Endothelial cell of umbilical vein (primary cell): ENCODE results near the gene LARGE1. TPM values are rescaled to one million over a fixed set of nuclear protein-coding genes. Genes with fewer than 3 reads are reported as not detected.

Source experiments
- BruUV-seq: library from RNA; stranded (reverse); fragments of 400-500 nt; replicated peaks from 2 replicates; lab custom pipeline; 2021; lab: Mats Ljungman, UMichigan
- CTCF ChIA-PET: fragments of 300-600, 350-600 bp; sonication (Branson Sonifier 250); formaldehyde crosslinking; loops from one replicate; lab custom pipeline; 2021; ENCODE audit warnings: antibody characterized with exemption, inconsistent platforms; lab: Charles Lee
- POLR2A ChIA-PET: fragments of 300-600, 350-600 bp; sonication (Branson Sonifier 250); formaldehyde crosslinking; loops from one replicate; lab custom pipeline; 2021; ENCODE audit warnings: antibody characterized with exemption, inconsistent platforms; lab: Charles Lee
- DNase-seq: peaks from one replicate; pipeline ENCODE4 v3.0.0-alpha.2; 2011; ENCODE audit warnings: low read depth, low spot score
- FAIRE-seq: peaks from 2 replicates; lab custom pipeline; 2011; peaks lifted over from hg19 to GRCh38; lab: Jason Lieb, UNC
- H2AFZ ChIP-seq: 2 replicates; pipeline ENCODE4 v1.6.0; 2012; ENCODE audit warnings: low read depth, low read length, control low read depth, inconsistent platforms
- H3K27ac ChIP-seq: 2 replicates; pipeline ENCODE4 v1.5.1; 2011; ENCODE audit warnings: low read depth, mild to moderate bottlenecking, control low read depth, low read length, moderate library complexity; ENCODE audit not compliant: insufficient read depth
- H3K27me3 ChIP-seq, 2 experiments: 2 replicates each; pipeline versions ENCODE4 v1.6.0 to v1.6.1; 2011; ENCODE audit warnings: low read length in 2 of 2, mixed read lengths in 1 of 2; ENCODE audit not compliant: control insufficient read depth in 2 of 2, insufficient read depth in 2 of 2
- H3K36me3 ChIP-seq, 2 experiments: 2 replicates in 1 of 2; 3 replicates in 1 of 2; pipeline ENCODE4 v1.5.1; 2011; ENCODE audit warnings: low read length in 2 of 2, mild to moderate bottlenecking in 1 of 2, moderate library complexity in 1 of 2; ENCODE audit not compliant: control insufficient read depth in 2 of 2, insufficient read depth in 2 of 2; ENCODE audit errors: extremely low read depth in 1 of 2
- H3K4me1 ChIP-seq: 3 replicates; pipeline ENCODE4 v1.5.1; 2011; ENCODE audit warnings: mild to moderate bottlenecking, low read length; ENCODE audit not compliant: control insufficient read depth, insufficient read depth; ENCODE audit errors: extremely low read depth
- H3K4me2 ChIP-seq: 2 replicates; pipeline ENCODE4 v1.6.1; 2011; ENCODE audit warnings: low read length, control low read depth, mixed read lengths; ENCODE audit not compliant: insufficient read depth
- H3K4me3 ChIP-seq, 3 experiments: fragments of 200-600 bp in 1 of 3; sonication (generic), shearing (Covaris generic) in 1 of 3; replicated peaks in 1 of 3; 2 replicates each; pipeline ENCODE4 v1.5.1; 2011 to 2016; ENCODE audit warnings: control low read depth in 3 of 3, low read length in 3 of 3, mild to moderate bottlenecking in 2 of 3, inconsistent platforms in 1 of 3, low read depth in 1 of 3, moderate library complexity in 1 of 3; ENCODE audit not compliant: insufficient read depth in 1 of 3
- H3K79me2 ChIP-seq: 2 replicates; pipeline ENCODE4 v1.6.0; 2012; ENCODE audit warnings: low read length, inconsistent platforms; ENCODE audit not compliant: control insufficient read depth, insufficient read depth
- H3K9ac ChIP-seq: replicated peaks from 2 replicates; pipeline ENCODE3; 2011; ENCODE audit warnings: low read length, control low read depth; ENCODE audit not compliant: insufficient read depth; ENCODE audit errors: extremely low read depth
- H3K9me1 ChIP-seq: replicated peaks from 3 replicates; pipeline ENCODE4 v1.6.0; 2011; ENCODE audit warnings: mild to moderate bottlenecking, low read length; ENCODE audit not compliant: control insufficient read depth, insufficient read depth; ENCODE audit errors: extremely low read depth
- H3K9me3 ChIP-seq: replicated peaks from 2 replicates; pipeline ENCODE4 v1.5.1; 2012; ENCODE audit warnings: low read length, inconsistent platforms; ENCODE audit not compliant: control insufficient read depth, insufficient read depth
- H4K20me1 ChIP-seq: replicated peaks from 2 replicates; pipeline ENCODE3; 2011; ENCODE audit warnings: mild to moderate bottlenecking, low read length; ENCODE audit not compliant: control insufficient read depth, insufficient read depth; ENCODE audit errors: extremely low read depth
- CTCF ChIP-seq, 2 donors: IDR thresholded peaks; 1 replicate in 1 of 2; 2 replicates in 1 of 2; pipeline ENCODE4 v1.5.1; 2011; ENCODE audit warnings: low read length in 2 of 2, mild to moderate bottlenecking in 2 of 2, moderate library complexity in 2 of 2, control low read depth in 1 of 2, inconsistent platforms in 1 of 2, low read depth in 1 of 2; ENCODE audit not compliant: insufficient read depth in 1 of 2; ENCODE audit errors: extremely low read depth in 1 of 2
- EZH2 ChIP-seq: IDR thresholded peaks from 2 replicates; pipeline ENCODE4 v1.6.1; 2012; ENCODE audit warnings: borderline replicate concordance, low read depth, mild to moderate bottlenecking, moderate library complexity, low read length, inconsistent platforms; ENCODE audit not compliant: severe bottlenecking
- FOS ChIP-seq: IDR thresholded peaks from 2 replicates; pipeline ENCODE4 v1.6.1; 2011; ENCODE audit warnings: mild to moderate bottlenecking, low read length, moderate library complexity, borderline replicate concordance; ENCODE audit not compliant: insufficient read depth
- GATA2 ChIP-seq: IDR thresholded peaks from 2 replicates; pipeline ENCODE4 v1.7.0; 2011; ENCODE audit warnings: low read depth, mild to moderate bottlenecking, moderate library complexity, mixed read lengths, low read length; ENCODE audit not compliant: insufficient read length, insufficient read depth
- JUN ChIP-seq: IDR thresholded peaks from 2 replicates; pipeline ENCODE4 v1.6.1; 2011; ENCODE audit warnings: borderline replicate concordance, low read depth; ENCODE audit not compliant: insufficient read length, insufficient read depth
- MAX ChIP-seq: IDR thresholded peaks from 2 replicates; pipeline ENCODE4 v1.6.1; 2011; ENCODE audit not compliant: insufficient read depth, insufficient read length
- MYC ChIP-seq: IDR thresholded peaks from one replicate; pipeline ENCODE4 v1.6.1; 2011; ENCODE audit warnings: mild to moderate bottlenecking, low read depth, low read length
- POLR2A ChIP-seq: IDR thresholded peaks from 2 replicates; pipeline ENCODE4 v1.6.1; 2012; ENCODE audit warnings: low read depth, mild to moderate bottlenecking, control low read depth, low read length
- POLR2AphosphoS5 ChIP-seq: IDR thresholded peaks from 2 replicates; pipeline ENCODE4 v1.6.1; 2012; ENCODE audit warnings: low read depth, mild to moderate bottlenecking, control low read depth, low read length, moderate library complexity; ENCODE audit not compliant: insufficient read depth
- dilution Hi-C: fragments of 300-500 bp; cut with MboI; formaldehyde crosslinking; loops from one replicate; pipeline ENCODE4 v1.15.0; 2019; ENCODE audit warnings: low sequenced_read_pairs; ENCODE audit not compliant: extremely low pct_ligation_motif_present
- intact Hi-C: fragments of 100-400 bp; cut with micrococcal nuclease; formaldehyde crosslinking; loops from one replicate; pipeline ENCODE4 v1.10.0; 2022
- polyA plus RNA-seq, 4 experiments: library from polyadenylated mRNA; depleted of rRNA in 3 of 4; stranded (reverse) in 3 of 4; unstranded in 1 of 4; fragments of >200 nt; gene quantifications; 2 replicates each; pipeline versions ENCODE4 v1.2.1 to v1.2.3, GENCODE V29; 2011 to 2012; ENCODE audit warnings: missing spikeins in 1 of 4
- total RNA-seq: library from RNA; stranded (reverse); gene quantifications from 2 replicates; pipeline ENCODE4 v1.2.3, GENCODE V29; 2021

Gene LARGE1
- total and polyA plus RNA-seq, 2 donors (not counting 3 experiments of a cell fraction or from before 2014, with no cell fraction given), result 0.95 to 4.4 TPM

DNA sequence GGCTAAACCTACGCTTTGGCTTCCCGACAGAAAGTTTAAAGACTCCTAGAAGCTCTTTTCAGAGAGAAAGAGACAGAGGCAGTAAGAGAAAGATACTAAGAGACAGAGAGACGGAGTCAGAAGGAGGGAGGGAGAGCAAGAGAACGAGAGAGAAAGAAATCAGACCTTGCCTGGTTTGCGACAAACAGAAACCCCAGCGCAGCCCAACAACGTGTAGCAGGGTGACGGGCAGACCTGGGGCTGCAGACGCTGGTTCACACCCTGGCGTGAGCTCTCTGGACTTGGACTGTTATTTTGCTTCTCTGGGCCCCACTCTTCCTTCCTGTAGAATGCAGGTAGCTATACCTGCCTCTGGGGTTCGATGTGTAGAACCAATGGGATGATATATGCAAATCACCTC is 617.7 kb downstream of the LARGE1 start:
- FAIRE-seq (no peak), DNase-seq (no peak)
- intact Hi-C loops (loop anchor here (1.0 to 5.0 kb wide), 3 partner anchors 277 to 1848 kb away; no protein-coding TSS in a partner anchor), dilution Hi-C loops (no loop called here)
- Histone ChIP-seq H3K9ac (no peak overlapping the region), H3K4me1 (no peaks in the 10 kb centered on the region), H3K36me3 (no peaks in the 10 kb centered on the region), H3K4me3 (no peak overlapping the region), H3K9me3 (no peaks in the 10 kb centered on the region), H3K27me3 (no peaks in the 10 kb centered on the region), H3K27ac (no peak overlapping the region), H2AFZ (no peak overlapping the region), H3K9me1 (no peaks in the 10 kb centered on the region), H4K20me1 (no peaks in the 10 kb centered on the region), H3K4me2 (no peak overlapping the region), H3K79me2 (no peaks in the 10 kb centered on the region)
- CTCF ChIA-PET, result interaction anchor here (1.3 to 1.8 kb wide), 2 partner anchors 1721 to 1848 kb away, joined by 6 to 10 read pairs; no protein-coding TSS in a partner anchor
- TF ChIP-seq FOS, result no peak
- TF ChIP-seq MYC, result no peak
- TF ChIP-seq CTCF (IDR thresholded peaks at IDR 0.05; ENCODE audit: extremely low read depth in 1 of 2, insufficient read depth in 1 of 2, low read depth in 1 of 2, low read length in 2 of 2), result no peak
- no peak for TF ChIP-seq MAX
- TF ChIP-seq POLR2A, result no peak
- TF ChIP-seq POLR2AphosphoS5, result no peak
- TF ChIP-seq JUN, result no peak
- no peak for TF ChIP-seq EZH2
- TF ChIP-seq GATA2, result no peak
- no TSS peak for BruUV-seq
- POLR2A ChIA-PET, result no interaction called here
